Sigmoid colon (tissue), 7 donors: Measurements from ENCODE around the gene PRDM16. TPM values are rescaled to one million over a fixed set of nuclear protein-coding genes. Genes with fewer than 3 reads are reported as not detected.

ENCODE experiments used
- DNase-seq: peaks from one replicate; pipeline ENCODE4 v3.0.0-alpha.2; 2019
- H3K27ac ChIP-seq, 4 donors: fragments of 200-600 bp; sonication (generic); one replicate each; pipeline ENCODE4 v1.5.1; 2016 to 2019; ENCODE audit warnings: mild to moderate bottlenecking in 1 of 4
- H3K27me3 ChIP-seq, 3 donors: fragments of 200-600 bp; sonication (generic); one replicate each; pipeline ENCODE4 v1.5.1; 2019; ENCODE audit warnings: mild to moderate bottlenecking in 1 of 3
- H3K36me3 ChIP-seq, 4 donors: fragments of 200-600 bp; sonication (generic); one replicate each; pipeline ENCODE4 v1.5.1; 2016 to 2019
- H3K4me1 ChIP-seq, 4 donors: fragments of 200-600 bp; sonication (generic); one replicate each; pipeline ENCODE4 v1.5.1; 2017 to 2019
- H3K4me3 ChIP-seq, 4 donors: fragments of 200-600 bp; sonication (generic); one replicate each; pipeline ENCODE4 v1.5.1; 2017 to 2019; ENCODE audit warnings: mild to moderate bottlenecking in 2 of 4, moderate library complexity in 1 of 4
- H3K9me3 ChIP-seq, 4 donors: fragments of 200-600 bp in 3 of 4; sonication (generic) in 3 of 4; one replicate each; pipeline versions ENCODE4 v1.5.1 to v1.6.1; 2013 to 2019
- EP300 ChIP-seq, 4 donors: sonication (generic); formaldehyde crosslinking; IDR thresholded peaks; one replicate each; pipeline ENCODE4 v1.6.1; 2017; ENCODE audit warnings: antibody characterized with exemption in 4 of 4
- POLR2A ChIP-seq, 2 donors: fragments of 450-650 bp; IDR thresholded peaks; one replicate each; pipeline ENCODE4 v1.6.1; 2016; ENCODE audit warnings: antibody characterized with exemption in 2 of 2, mild to moderate bottlenecking in 2 of 2, moderate library complexity in 2 of 2
- POLR2AphosphoS5 ChIP-seq, 4 donors: sonication (generic); formaldehyde crosslinking; IDR thresholded peaks; one replicate each; pipeline ENCODE4 v1.6.1; 2017; ENCODE audit warnings: antibody characterized with exemption in 4 of 4
- WGBS, 2 donors: extraction: QIAGEN DNeasy Blood & Tissue Kit; methylation state at CpG; one replicate each; pipeline ENCODE4 v1.1.7; 2013; 5-methylcytosine and 5-hydroxymethylcytosine counted together
- intact Hi-C: fragments of 100-400 bp; cut with DNase I; formaldehyde crosslinking; loops from one replicate; pipeline ENCODE4 v1.15.1; 2023
- polyA plus RNA-seq, 3 donors: library from polyadenylated mRNA; stranded (reverse); fragments of 200-250 nt; gene quantifications; one replicate each; pipeline ENCODE4 v1.2.3, GENCODE V29; 2013
- total RNA-seq, 4 donors: library from RNA; depleted of rRNA; stranded (reverse); fragments of >200 nt; gene quantifications; one replicate each; pipeline ENCODE4 v1.1.0, GENCODE V29; 2016
- TF ChIP-seq, protein P1 (sequence below), 4 experiments: fragments of 450-650 bp in 3 of 4; fragments of 200-600 bp in 1 of 4; IDR thresholded peaks; one replicate each; pipeline ENCODE4 v1.5.1; 2016 to 2019; ENCODE audit warnings: antibody characterized with exemption in 4 of 4, mild to moderate bottlenecking in 3 of 4, moderate library complexity in 2 of 4
- donor health status: healthy with polysubstance abuse.
- donor health status: Bipolar disorder and iron deficiency.
- donor health status: healthy.

PRDM16 gene
- total and polyA plus RNA-seq, 7 donors: under 0.01 to 1.7 (median 0.49) TPM

DNA sequence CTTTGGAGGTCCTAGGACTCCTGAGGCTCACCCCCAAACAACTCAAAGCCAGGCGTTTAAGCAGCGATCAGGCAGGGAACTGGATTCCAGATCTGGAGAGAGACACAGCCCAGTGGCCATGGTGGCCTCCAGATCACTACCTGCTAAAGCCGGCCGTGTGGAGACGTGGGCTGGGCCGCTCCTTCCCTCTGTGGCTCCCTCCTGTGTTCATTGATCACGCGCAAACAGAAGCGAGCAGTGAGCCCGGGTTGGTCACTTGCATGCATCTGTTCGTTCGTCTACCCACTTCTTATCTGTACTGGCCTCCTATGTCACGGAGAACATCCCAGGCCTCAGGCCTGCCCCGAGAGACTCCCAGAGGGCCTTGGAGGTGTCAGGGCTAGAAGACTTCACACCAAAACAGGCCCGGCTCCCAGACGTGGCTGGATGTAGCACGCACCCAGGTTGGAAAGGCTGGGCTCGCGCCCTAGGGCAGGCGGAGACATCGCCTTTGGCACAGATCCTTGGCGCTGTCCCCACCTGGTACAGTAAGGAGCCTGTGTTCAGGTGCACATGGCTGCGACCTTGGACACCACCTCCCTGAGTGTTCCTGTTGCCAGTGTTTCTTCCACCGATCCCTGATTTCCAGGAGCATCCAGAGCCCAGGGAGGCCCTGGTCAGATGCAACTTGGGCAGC is 308.7 kb downstream of the PRDM16 start:
- Histone ChIP-seq H3K9me3 (no peaks in the 10 kb centered on the region), H3K36me3 (no peaks in the 10 kb centered on the region), H3K4me3 (no peak overlapping the region), H3K4me1 (no peaks in the 10 kb centered on the region), H3K27me3 (peaks cover 0 to 38% (median 3%) of the 10 kb centered on the region in 3 donors), H3K27ac (no peak overlapping the region)
- intact Hi-C loops: no loop called here
- WGBS, 2 donors: 87 to 92% methylated on average over 24 of the region's 24 CpGs
- TF ChIP-seq POLR2A (IDR thresholded peaks at IDR 0.05): no peak
- TF ChIP-seq EP300 (IDR thresholded peaks at IDR 0.05): no peak
- TF ChIP-seq, protein P1, sequence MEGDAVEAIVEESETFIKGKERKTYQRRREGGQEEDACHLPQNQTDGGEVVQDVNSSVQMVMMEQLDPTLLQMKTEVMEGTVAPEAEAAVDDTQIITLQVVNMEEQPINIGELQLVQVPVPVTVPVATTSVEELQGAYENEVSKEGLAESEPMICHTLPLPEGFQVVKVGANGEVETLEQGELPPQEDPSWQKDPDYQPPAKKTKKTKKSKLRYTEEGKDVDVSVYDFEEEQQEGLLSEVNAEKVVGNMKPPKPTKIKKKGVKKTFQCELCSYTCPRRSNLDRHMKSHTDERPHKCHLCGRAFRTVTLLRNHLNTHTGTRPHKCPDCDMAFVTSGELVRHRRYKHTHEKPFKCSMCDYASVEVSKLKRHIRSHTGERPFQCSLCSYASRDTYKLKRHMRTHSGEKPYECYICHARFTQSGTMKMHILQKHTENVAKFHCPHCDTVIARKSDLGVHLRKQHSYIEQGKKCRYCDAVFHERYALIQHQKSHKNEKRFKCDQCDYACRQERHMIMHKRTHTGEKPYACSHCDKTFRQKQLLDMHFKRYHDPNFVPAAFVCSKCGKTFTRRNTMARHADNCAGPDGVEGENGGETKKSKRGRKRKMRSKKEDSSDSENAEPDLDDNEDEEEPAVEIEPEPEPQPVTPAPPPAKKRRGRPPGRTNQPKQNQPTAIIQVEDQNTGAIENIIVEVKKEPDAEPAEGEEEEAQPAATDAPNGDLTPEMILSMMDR (IDR thresholded peaks at IDR 0.05): no peak
- no peak for TF ChIP-seq POLR2AphosphoS5 (IDR thresholded peaks at IDR 0.05)
- DNase-seq: no peak

DNA sequence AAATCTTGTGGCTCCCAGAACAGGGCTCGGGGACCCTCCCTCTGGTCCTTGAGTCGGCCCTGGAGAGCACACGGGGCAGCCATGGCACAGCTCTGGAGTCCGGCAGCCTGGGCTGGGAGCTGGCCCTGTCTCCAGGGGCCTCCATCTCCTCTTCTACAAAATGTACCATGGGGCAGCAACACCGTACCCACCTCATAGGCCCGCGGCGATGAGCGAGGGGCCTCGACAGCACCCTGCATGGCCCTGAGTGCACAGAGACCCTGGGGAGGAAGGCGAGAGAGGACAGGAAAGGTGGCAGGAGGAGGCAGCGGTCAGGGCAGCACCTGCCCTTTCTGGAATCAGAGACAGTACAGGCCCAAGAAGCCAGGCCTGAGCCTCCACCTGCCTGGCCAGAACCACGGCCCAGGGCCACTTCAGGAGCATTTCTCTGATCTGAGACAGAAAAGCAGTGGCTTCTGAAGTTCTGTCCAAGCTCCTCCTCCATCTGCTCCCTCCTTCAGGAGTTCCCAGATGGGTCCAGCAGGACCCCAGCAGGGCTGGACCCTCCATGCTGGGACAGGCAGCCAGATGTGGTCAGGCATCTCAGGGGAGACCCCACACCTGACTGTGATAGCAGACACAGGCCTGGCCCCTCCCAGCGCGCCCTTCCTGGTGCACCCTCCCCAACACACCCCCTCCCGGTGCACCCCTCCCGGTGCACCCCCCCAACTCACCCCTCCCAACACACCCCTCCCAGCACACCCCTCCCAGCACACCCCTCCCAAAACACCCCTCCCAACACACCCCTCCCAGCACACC is 309.6 kb downstream of the PRDM16 start:
- H3K27ac ChIP-seq: no peak overlapping the region
- H3K4me1 ChIP-seq: no peaks in the 10 kb centered on the region
- H3K27me3 ChIP-seq: peaks cover 0 to 47% (median 11%) of the 10 kb centered on the region in 3 donors
- H3K36me3 ChIP-seq: no peaks in the 10 kb centered on the region
- WGBS, 2 donors: 86 to 90% methylated on average over 17 of the region's 17 CpGs
- intact Hi-C loops: no loop called here
- no peaks in the 10 kb centered on the region for H3K9me3 ChIP-seq
- H3K4me3 ChIP-seq: no peak overlapping the region
- DNase-seq: no peak
- TF ChIP-seq, protein P1 (IDR thresholded peaks at IDR 0.05): no peak
- TF ChIP-seq EP300 (IDR thresholded peaks at IDR 0.05): no peak
- no peak for TF ChIP-seq POLR2AphosphoS5 (IDR thresholded peaks at IDR 0.05)
- TF ChIP-seq POLR2A (IDR thresholded peaks at IDR 0.05): no peak

DNA sequence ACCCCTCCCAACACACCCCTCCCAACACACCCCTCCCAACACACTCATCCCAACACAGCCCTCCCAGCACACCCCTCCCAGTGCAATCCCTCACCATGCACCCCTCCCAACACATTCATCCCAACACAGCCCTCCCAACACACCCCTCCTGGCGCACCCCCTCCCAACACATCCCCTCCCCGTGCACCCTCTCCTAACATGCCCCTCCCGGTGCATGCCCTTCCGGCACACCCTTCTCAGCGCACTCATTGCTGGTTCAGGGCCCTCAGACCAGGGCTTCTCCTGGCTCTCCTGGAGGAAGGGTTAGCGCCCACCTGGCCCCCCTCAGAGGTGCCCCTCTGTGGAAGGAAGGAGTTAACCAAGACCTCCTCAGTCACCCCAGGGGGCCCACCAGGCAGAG is 310.9 kb downstream of the PRDM16 start:
- intact Hi-C loops: no loop called here
- H3K27me3 ChIP-seq: peaks cover 0 to 60% (median 21%) of the 10 kb centered on the region in 3 donors
- H3K36me3 ChIP-seq: no peaks in the 10 kb centered on the region
- no peak overlapping the region for H3K27ac ChIP-seq
- no peaks in the 10 kb centered on the region for H3K9me3 ChIP-seq
- no peak for DNase-seq
- WGBS, 2 donors: 70 to 74% methylated on average over 6 of the region's 6 CpGs
- H3K4me3 ChIP-seq: no peak overlapping the region
- H3K4me1 ChIP-seq: no peaks in the 10 kb centered on the region
- TF ChIP-seq POLR2A (IDR thresholded peaks at IDR 0.05): no peak
- TF ChIP-seq EP300 (IDR thresholded peaks at IDR 0.05): no peak
- TF ChIP-seq, protein P1 (IDR thresholded peaks at IDR 0.05): no peak
- TF ChIP-seq POLR2AphosphoS5 (IDR thresholded peaks at IDR 0.05): no peak

DNA sequence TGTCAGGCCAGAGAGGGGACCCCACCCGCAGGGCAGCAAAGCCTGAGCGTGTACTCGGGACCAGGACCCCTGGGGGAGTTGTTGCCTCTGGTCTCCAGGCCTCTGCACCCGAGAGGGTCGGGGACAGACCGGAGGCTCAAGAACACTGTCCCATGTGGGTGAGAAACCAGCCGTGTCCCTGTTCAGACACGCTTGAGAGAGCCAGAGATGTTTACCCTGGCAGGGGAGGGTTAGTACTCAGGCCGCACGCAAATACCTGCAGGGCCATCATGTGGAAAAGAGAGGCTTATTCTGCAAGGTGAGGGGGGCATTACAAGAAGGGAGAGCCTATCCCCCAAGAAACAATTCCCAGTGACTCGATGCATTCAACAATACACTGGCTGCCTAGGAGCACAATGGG is 311.5 kb downstream of the PRDM16 start:
- Histone ChIP-seq H3K4me3 (no peak overlapping the region), H3K36me3 (no peaks in the 10 kb centered on the region), H3K27me3 (peaks cover 0 to 62% (median 21%) of the 10 kb centered on the region in 3 donors), H3K4me1 (no peaks in the 10 kb centered on the region), H3K27ac (no peak overlapping the region), H3K9me3 (no peaks in the 10 kb centered on the region)
- TF ChIP-seq POLR2A (IDR thresholded peaks at IDR 0.05): no peak
- no peak for TF ChIP-seq EP300 (IDR thresholded peaks at IDR 0.05)
- TF ChIP-seq POLR2AphosphoS5 (IDR thresholded peaks at IDR 0.05): no peak
- TF ChIP-seq, protein P1 (IDR thresholded peaks at IDR 0.05): no peak
- 90 to 92% methylated on average over 11 of the region's 11 CpGs for WGBS, 2 donors
- intact Hi-C loops: no loop called here
- DNase-seq: no peak
